Measurements from ENCODE around the gene HCAR3. TPM values are rescaled to one million over a fixed set of nuclear protein-coding genes. Genes with fewer than 3 reads are reported as not detected.
"Not testable (repeated sequence)": the region's sequence is repeated elsewhere in the genome, so short reads cannot be mapped to it uniquely, and the experiment has no call there.

Gene HCAR3
- total and polyA plus RNA-seq, 7 experiments from 2014 or later, result 0.22 to 24.6 (median 3.2) TPM; not detected in 4

DNA sequence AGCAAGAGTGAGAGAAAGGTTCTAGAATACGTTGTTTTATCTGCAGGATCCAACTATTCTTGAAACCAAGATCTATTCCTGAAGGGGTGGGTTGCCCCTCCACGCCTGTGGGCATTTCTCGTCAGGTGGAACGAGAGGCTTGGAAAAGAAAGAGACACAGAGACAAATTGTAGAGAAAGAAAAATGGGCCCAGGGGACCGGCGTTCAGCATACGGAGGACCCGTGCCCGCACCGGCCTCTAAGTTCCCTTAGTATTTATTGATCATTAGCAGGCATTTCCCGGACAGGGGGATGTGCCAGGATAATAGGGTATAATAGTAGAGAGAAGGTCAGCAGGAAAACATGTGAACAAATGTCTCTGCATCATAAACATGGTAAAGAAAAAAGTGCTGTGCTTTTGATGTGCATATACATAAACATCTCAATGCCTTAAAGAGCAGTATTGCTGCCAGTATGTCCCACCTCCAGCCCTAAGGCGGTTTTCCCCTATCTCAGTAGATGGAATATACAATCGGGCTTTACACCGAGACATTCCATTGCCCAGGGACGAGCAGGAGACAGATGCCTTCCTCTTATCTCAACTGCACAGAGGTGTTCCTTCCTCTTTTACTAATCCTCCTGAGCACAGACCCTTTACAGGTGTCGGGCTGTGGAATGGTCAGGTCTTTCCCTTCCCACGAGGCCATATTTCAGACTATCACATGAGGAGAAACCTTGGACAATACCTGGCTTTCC, 34.3 kb upstream of the HCAR3 start:
- H3K27me3 ChIP-seq (ENCODE audit: control insufficient read depth in 2 of 2, insufficient read depth in 2 of 2, low read length in 2 of 2); CTCF ChIA-PET; H3K9me3 Mint-ChIP-seq; H3K4me3 ChIP-seq (ENCODE audit: low read length); DNase-seq; H3K9me3 ChIP-seq (ENCODE audit: control insufficient read depth in 2 of 3, low read length in 3 of 3); H3K27me3 Mint-ChIP-seq; POLR2A ChIA-PET; ATAC-seq: not testable (repeated sequence)
- H3K36me3 ChIP-seq (ENCODE audit: control insufficient read depth in 2 of 3, insufficient read depth in 3 of 3, low read length in 3 of 3), result peaks cover 4 to 18% (median 4%) of the 10 kb centered on the region in 3 experiments
- Mint-ChIP-seq H3K4me3 (peak overlapping the region; percentile 72 to 100 (median 96)), H3K36me3 (peaks cover 3 to 19% (median 18%) of the 10 kb centered on the region in 5 donors), H3K4me1 (peaks cover 16 to 53% (median 45%) of the 10 kb centered on the region in 7 donors), H3K27ac (peak overlapping the region; percentile 72 to 98 (median 92))
- peak overlapping the region; percentile 94 for H3K27ac ChIP-seq (ENCODE audit: low read depth, low read length)
- intact Hi-C loops (cut with micrococcal nuclease), result loop anchor here (5.0 to 10.0 kb wide), 5 partner anchors 416 to 961 kb away; partner anchors contain the start of genes SBNO1 (in 2 of the 2), ATP6V0A2 (in 1 of the 2) and TMED2 (in 1 of the 2)
- H3K4me1 ChIP-seq (ENCODE audit: control insufficient read depth in 2 of 2, insufficient read depth in 2 of 2, low read length in 2 of 2), result peaks cover 12 to 19% of the 10 kb centered on the region in 2 donors

- H3K27me3 ChIP-seq (ENCODE audit: control insufficient read depth in 2 of 2, insufficient read depth in 2 of 2, low read length in 2 of 2), result no peaks in the 10 kb centered on the region
- H3K9me3 ChIP-seq (ENCODE audit: control insufficient read depth in 2 of 3, low read length in 3 of 3), result no peaks in the 10 kb centered on the region
- peaks cover 12 to 18% of the 10 kb centered on the region in 2 donors for H3K4me1 ChIP-seq (ENCODE audit: control insufficient read depth in 2 of 2, insufficient read depth in 2 of 2, low read length in 2 of 2)
- peaks cover 3 to 12% (median 11%) of the 10 kb centered on the region in 5 donors for H3K36me3 Mint-ChIP-seq
- H3K4me3 ChIP-seq (ENCODE audit: low read length), result no peak overlapping the region
- no peaks in the 10 kb centered on the region for H3K27me3 Mint-ChIP-seq
- no peaks in the 10 kb centered on the region for H3K9me3 Mint-ChIP-seq
- H3K4me3 Mint-ChIP-seq, result peak overlapping the region in 1 of 10 donors; percentile 43
- H3K27ac ChIP-seq (ENCODE audit: low read depth, low read length), result no peak overlapping the region
- intact Hi-C loops (cut with micrococcal nuclease), result loop anchor here (5.0 to 10.0 kb wide), 5 partner anchors 415 to 963 kb away; partner anchors contain the start of genes SBNO1 (in 2 of the 2), ATP6V0A2 (in 1 of the 2) and TMED2 (in 1 of the 2)
- peaks cover 0 to 13% (median 4%) of the 10 kb centered on the region in 3 experiments for H3K36me3 ChIP-seq (ENCODE audit: control insufficient read depth in 2 of 3, insufficient read depth in 3 of 3, low read length in 3 of 3)
- ChIA-PET POLR2A (no interaction called here), CTCF (no interaction called here)
- H3K4me1 Mint-ChIP-seq, result peaks cover 12 to 43% (median 35%) of the 10 kb centered on the region in 7 donors
- DNase-seq, result no peak
- H3K27ac Mint-ChIP-seq, result peak overlapping the region in 3 of 9 donors; percentile 4 to 83 (median 9)
- no peak for ATAC-seq
Observed at GRCh38 chr12:122749569-122750332, 33.1 kb upstream of the HCAR3 start.

- H3K4me3 Mint-ChIP-seq, result no peak overlapping the region
- H3K36me3 ChIP-seq (ENCODE audit: control insufficient read depth in 2 of 3, insufficient read depth in 3 of 3, low read length in 3 of 3), result no peaks in the 10 kb centered on the region
- POLR2A ChIA-PET, result no interaction called here
- peaks cover 0 to 3% of the 10 kb centered on the region in 2 donors for H3K4me1 ChIP-seq (ENCODE audit: control insufficient read depth in 2 of 2, insufficient read depth in 2 of 2, low read length in 2 of 2)
- H3K4me1 Mint-ChIP-seq, result peaks cover 0 to 21% (median 18%) of the 10 kb centered on the region in 7 donors
- H3K36me3 Mint-ChIP-seq, result peaks cover 0 to 1% (median 0%) of the 10 kb centered on the region in 5 donors
- H3K27me3 Mint-ChIP-seq, result no peaks in the 10 kb centered on the region
- DNase-seq (no peak), ATAC-seq (no peak)
- no peak overlapping the region for H3K4me3 ChIP-seq (ENCODE audit: low read length)
- H3K9me3 ChIP-seq (ENCODE audit: control insufficient read depth in 2 of 3, low read length in 3 of 3), result no peaks in the 10 kb centered on the region
- intact Hi-C loops (cut with micrococcal nuclease), result no loop called here
- no peaks in the 10 kb centered on the region for H3K9me3 Mint-ChIP-seq
- H3K27me3 ChIP-seq (ENCODE audit: control insufficient read depth in 2 of 2, insufficient read depth in 2 of 2, low read length in 2 of 2), result no peaks in the 10 kb centered on the region
- no peak overlapping the region for H3K27ac ChIP-seq (ENCODE audit: low read depth, low read length)
- CTCF ChIA-PET, result no interaction called here
- H3K27ac Mint-ChIP-seq, result no peak overlapping the region
Observed at GRCh38 chr12:122747224-122748135, 30.9 kb upstream of the HCAR3 start.

GRCh38 chr12:122743895-122744525, 27.4 kb upstream of the HCAR3 start:
- H3K9me3 Mint-ChIP-seq, result no peaks in the 10 kb centered on the region
- Histone ChIP-seq H3K9me3 (ENCODE audit: control insufficient read depth in 2 of 3, low read length in 3 of 3) (no peaks in the 10 kb centered on the region), H3K27me3 (ENCODE audit: control insufficient read depth in 2 of 2, insufficient read depth in 2 of 2, low read length in 2 of 2) (no peaks in the 10 kb centered on the region), H3K27ac (ENCODE audit: low read depth, low read length) (no peak overlapping the region), H3K36me3 (ENCODE audit: control insufficient read depth in 2 of 3, insufficient read depth in 3 of 3, low read length in 3 of 3) (no peaks in the 10 kb centered on the region), H3K4me1 (ENCODE audit: control insufficient read depth in 2 of 2, insufficient read depth in 2 of 2, low read length in 2 of 2) (no peaks in the 10 kb centered on the region), H3K4me3 (ENCODE audit: low read length) (no peak overlapping the region)
- ChIA-PET CTCF (no interaction called here), POLR2A (no interaction called here)
- no peaks in the 10 kb centered on the region for H3K27me3 Mint-ChIP-seq
- H3K4me3 Mint-ChIP-seq, result no peak overlapping the region
- ATAC-seq, result peak; percentile 74
- DNase-seq, result no peak
- no peaks in the 10 kb centered on the region for H3K36me3 Mint-ChIP-seq
- H3K27ac Mint-ChIP-seq, result no peak overlapping the region
- intact Hi-C loops (cut with micrococcal nuclease), result no loop called here
- peaks cover 0 to 7% (median 0%) of the 10 kb centered on the region in 7 donors for H3K4me1 Mint-ChIP-seq

DNA sequence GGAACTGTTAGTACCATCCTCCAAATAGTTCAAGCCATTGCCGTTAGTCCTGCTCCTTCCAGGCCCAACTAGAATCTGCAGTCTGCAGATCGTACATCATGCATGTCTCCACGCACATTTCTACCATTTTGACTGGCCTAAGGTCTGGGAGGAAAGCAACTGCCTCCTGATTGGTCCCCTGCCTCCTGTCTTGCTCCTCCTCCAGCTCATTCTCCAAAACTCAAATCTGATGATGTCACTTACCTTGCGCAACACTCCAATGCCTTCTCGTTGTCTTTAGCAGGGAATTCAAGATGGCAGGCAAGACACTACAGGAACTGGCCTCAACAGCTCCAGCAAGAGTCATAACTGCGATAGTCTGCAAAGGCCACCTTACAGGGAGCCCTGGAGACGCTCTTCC, 23.7 kb upstream of the HCAR3 start:
- Histone ChIP-seq H3K9me3 (ENCODE audit: control insufficient read depth in 2 of 3, low read length in 3 of 3) (no peaks in the 10 kb centered on the region), H3K4me3 (ENCODE audit: low read length) (no peak overlapping the region), H3K4me1 (ENCODE audit: control insufficient read depth in 2 of 2, insufficient read depth in 2 of 2, low read length in 2 of 2) (no peaks in the 10 kb centered on the region), H3K27ac (ENCODE audit: low read depth, low read length) (no peak overlapping the region), H3K27me3 (ENCODE audit: control insufficient read depth in 2 of 2, insufficient read depth in 2 of 2, low read length in 2 of 2) (no peaks in the 10 kb centered on the region), H3K36me3 (ENCODE audit: control insufficient read depth in 2 of 3, insufficient read depth in 3 of 3, low read length in 3 of 3) (no peaks in the 10 kb centered on the region)
- Mint-ChIP-seq H3K4me3 (no peak overlapping the region), H3K27me3 (no peaks in the 10 kb centered on the region), H3K9me3 (peaks cover 0 to 5% (median 0%) of the 10 kb centered on the region in 11 donors), H3K27ac (no peak overlapping the region), H3K4me1 (peaks cover 0 to 8% (median 0%) of the 10 kb centered on the region in 7 donors), H3K36me3 (peaks cover 0 to 2% (median 0%) of the 10 kb centered on the region in 5 donors)
- DNase-seq, result no peak
- intact Hi-C loops (cut with micrococcal nuclease), result no loop called here
- CTCF ChIA-PET, result no interaction called here
- POLR2A ChIA-PET, result no interaction called here
- ATAC-seq, result no peak

- no peak overlapping the region for H3K27ac ChIP-seq (ENCODE audit: low read depth, low read length)
- no peaks in the 10 kb centered on the region for H3K27me3 ChIP-seq (ENCODE audit: control insufficient read depth in 2 of 2, insufficient read depth in 2 of 2, low read length in 2 of 2)
- Mint-ChIP-seq H3K9me3 (peaks cover 0 to 5% (median 0%) of the 10 kb centered on the region in 11 donors), H3K27me3 (no peaks in the 10 kb centered on the region), H3K4me1 (peaks cover 3 to 15% (median 6%) of the 10 kb centered on the region in 7 donors), H3K36me3 (peaks cover 0 to 2% (median 0%) of the 10 kb centered on the region in 5 donors), H3K27ac (no peak overlapping the region), H3K4me3 (no peak overlapping the region)
- intact Hi-C loops (cut with micrococcal nuclease), result no loop called here
- ChIA-PET CTCF (no interaction called here), POLR2A (interaction anchor here (0.5 kb wide), 1 partner anchor 13 kb away, joined by 3 read pairs; no protein-coding TSS in a partner anchor)
- H3K4me1 ChIP-seq (ENCODE audit: control insufficient read depth in 2 of 2, insufficient read depth in 2 of 2, low read length in 2 of 2), result no peaks in the 10 kb centered on the region
- DNase-seq (no peak), ATAC-seq (no peak)
- H3K4me3 ChIP-seq (ENCODE audit: low read length), result no peak overlapping the region
- H3K9me3 ChIP-seq (ENCODE audit: control insufficient read depth in 2 of 3, low read length in 3 of 3), result no peaks in the 10 kb centered on the region
- no peaks in the 10 kb centered on the region for H3K36me3 ChIP-seq (ENCODE audit: control insufficient read depth in 2 of 3, insufficient read depth in 3 of 3, low read length in 3 of 3)
Observed at GRCh38 chr12:122738571-122738970, 22.0 kb upstream of the HCAR3 start.

Data from naive thymus-derived CD4-positive, alpha-beta T cell (primary cell).